Trophoblast cell (in vitro differentiated cells and primary cell): ENCODE measurements around the gene KCNE1.

Source experiments
- DNase-seq, 2 donors: peaks; one replicate each; pipeline ENCODE4 v3.0.0-alpha.2; 2016
- H2AFZ ChIP-seq: 2 replicates; pipeline ENCODE4 v1.6.1; 2013; ENCODE audit warnings: low read length, moderate library complexity, mild to moderate bottlenecking; ENCODE audit not compliant: insufficient read depth, poor library complexity
- H2AK5ac ChIP-seq: 2 replicates; pipeline ENCODE4 v1.6.1; 2013; ENCODE audit warnings: mild to moderate bottlenecking, low read length
- H2BK120ac ChIP-seq: 2 replicates; pipeline ENCODE4 v1.6.1; 2013; ENCODE audit warnings: low read length, mild to moderate bottlenecking, moderate library complexity; ENCODE audit not compliant: insufficient read depth, poor library complexity
- H2BK12ac ChIP-seq: 2 replicates; pipeline ENCODE4 v1.6.1; 2013; ENCODE audit warnings: mild to moderate bottlenecking, low read length, moderate library complexity
- H2BK5ac ChIP-seq: 2 replicates; pipeline ENCODE4 v1.6.1; 2013; ENCODE audit warnings: low read length, low read depth, moderate library complexity, mild to moderate bottlenecking; ENCODE audit not compliant: poor library complexity
- H3K14ac ChIP-seq: 2 replicates; pipeline ENCODE4 v1.6.1; 2013; ENCODE audit warnings: mild to moderate bottlenecking, low read length
- H3K18ac ChIP-seq: 2 replicates; pipeline ENCODE4 v1.6.1; 2013; ENCODE audit warnings: mild to moderate bottlenecking, low read length
- H3K23ac ChIP-seq: 2 replicates; pipeline ENCODE4 v1.6.1; 2013; ENCODE audit warnings: low read length
- H3K27ac ChIP-seq: 2 replicates; pipeline ENCODE4 v1.5.1; 2013; ENCODE audit warnings: low read depth, mild to moderate bottlenecking, inconsistent platforms, low read length, moderate library complexity
- H3K27me3 ChIP-seq: 2 replicates; pipeline ENCODE4 v1.6.1; 2013; ENCODE audit warnings: inconsistent platforms, mild to moderate bottlenecking, low read length, moderate library complexity; ENCODE audit not compliant: insufficient read depth
- H3K36me3 ChIP-seq, 2 experiments: 1 replicate in 1 of 2; 2 replicates in 1 of 2; pipeline ENCODE4 v1.6.1; 2013; ENCODE audit warnings: low read length in 2 of 2, mild to moderate bottlenecking in 2 of 2, moderate library complexity in 1 of 2; ENCODE audit not compliant: insufficient read depth in 2 of 2, control insufficient read depth in 1 of 2
- H3K4ac ChIP-seq: 2 replicates; pipeline ENCODE4 v1.6.1; 2013; ENCODE audit warnings: low read depth, mild to moderate bottlenecking, low read length, moderate library complexity
- H3K4me1 ChIP-seq, 2 experiments: 1 replicate in 1 of 2; 2 replicates in 1 of 2; pipeline ENCODE4 v1.6.1; 2013; ENCODE audit warnings: low read length in 2 of 2, mild to moderate bottlenecking in 2 of 2, moderate library complexity in 1 of 2; ENCODE audit not compliant: insufficient read depth in 2 of 2, control insufficient read depth in 1 of 2
- H3K4me2 ChIP-seq: 2 replicates; pipeline ENCODE4 v1.6.1; 2013; ENCODE audit warnings: inconsistent platforms, mild to moderate bottlenecking, low read length, moderate library complexity
- H3K4me3 ChIP-seq: 2 replicates; pipeline ENCODE4 v1.5.1; 2013; ENCODE audit warnings: mild to moderate bottlenecking, low read depth, low read length, inconsistent platforms
- H3K79me1 ChIP-seq: one replicate; pipeline ENCODE4 v1.6.1; 2013; ENCODE audit warnings: low read length
- H3K79me2 ChIP-seq: 2 replicates; pipeline ENCODE4 v1.6.1; 2013; ENCODE audit warnings: low read length, mild to moderate bottlenecking; ENCODE audit not compliant: control insufficient read depth, insufficient read depth, poor library complexity
- H3K9ac ChIP-seq: 2 replicates; pipeline ENCODE4 v1.6.1; 2013; ENCODE audit warnings: mild to moderate bottlenecking, low read length
- H3K9me3 ChIP-seq: 2 replicates; pipeline ENCODE4 v1.6.1; 2013; ENCODE audit warnings: low read depth, mild to moderate bottlenecking, control low read depth, inconsistent platforms, low read length; ENCODE audit not compliant: insufficient read depth
- H4K12ac ChIP-seq: 2 replicates; pipeline ENCODE4 v1.6.1; 2013; ENCODE audit warnings: low read depth, mild to moderate bottlenecking, low read length, moderate library complexity
- H4K8ac ChIP-seq: 2 replicates; pipeline ENCODE4 v1.6.1; 2013; ENCODE audit warnings: low read depth, mild to moderate bottlenecking, low read length, moderate library complexity
- H4K91ac ChIP-seq: one replicate; pipeline ENCODE4 v1.6.1; 2013; ENCODE audit warnings: low read depth, mild to moderate bottlenecking, low read length, moderate library complexity
- WGBS: extraction: QIAGEN DNeasy Blood & Tissue Kit; methylation state at CpG from one replicate; pipeline ENCODE4 v1.1.7; 2013; ENCODE audit warnings: missing lambda C conversion rate; ENCODE audit not compliant: insufficient read length, insufficient coverage; ENCODE audit errors: extremely low coverage; 5-methylcytosine and 5-hydroxymethylcytosine counted together

The KCNE1 gene

GRCh38 chr21:34509151-34509550, 2.9 kb downstream of the KCNE1 start:
- Histone ChIP-seq H2AFZ (no peak overlapping the region), H3K79me1 (peaks cover 2% of the 10 kb centered on the region), H3K9ac (no peak overlapping the region), H4K12ac (no peak overlapping the region), H3K18ac (no peak overlapping the region), H4K8ac (no peak overlapping the region), H3K9me3 (peaks cover 1% of the 10 kb centered on the region), H4K91ac (peak overlapping the region; percentile 35), H3K23ac (no peak overlapping the region), H3K4me3 (no peak overlapping the region), H2BK120ac (no peak overlapping the region), H2BK5ac (no peak overlapping the region), H3K36me3 (no peaks in the 10 kb centered on the region), H3K27me3 (no peaks in the 10 kb centered on the region), H3K4me2 (no peak overlapping the region), H3K79me2 (no peaks in the 10 kb centered on the region), H3K27ac (no peak overlapping the region), H2AK5ac (peak overlapping the region; percentile 76), H3K4ac (no peak overlapping the region), H3K4me1 (no peaks in the 10 kb centered on the region), H2BK12ac (no peak overlapping the region), H3K14ac (no peak overlapping the region)
- no CpG with 5 or more reads among the region's 4 CpGs for WGBS
- DNase-seq = no peak

DNA sequence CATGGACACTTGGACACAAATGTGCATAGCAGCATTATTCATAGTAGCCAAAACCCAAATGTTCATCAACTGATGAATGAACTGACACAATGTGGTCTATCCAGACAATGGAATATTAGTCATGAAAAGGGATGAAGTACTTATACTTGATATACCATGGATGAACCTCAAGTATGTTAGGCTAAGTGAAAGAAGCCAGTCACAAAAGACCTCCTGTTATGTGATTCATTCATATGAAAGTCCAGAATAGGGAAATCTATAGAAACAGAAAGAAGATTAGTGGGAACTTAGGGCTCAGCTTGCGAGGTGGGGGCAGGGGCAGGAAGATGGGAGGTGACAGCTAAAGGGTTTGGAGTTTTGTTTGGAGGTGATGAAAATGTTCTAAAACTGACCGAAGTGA, 7.4 kb downstream of the KCNE1 start:
- H4K91ac ChIP-seq = no peak overlapping the region
- no peak overlapping the region for H3K4me3 ChIP-seq
- no peak overlapping the region for H3K9ac ChIP-seq
- DNase-seq = no peak
- H3K4me1 ChIP-seq = no peaks in the 10 kb centered on the region
- H2AK5ac ChIP-seq = no peak overlapping the region
- H4K12ac ChIP-seq = no peak overlapping the region
- H2BK120ac ChIP-seq = no peak overlapping the region
- H3K36me3 ChIP-seq = no peaks in the 10 kb centered on the region
- H2AFZ ChIP-seq = no peak overlapping the region
- no peaks in the 10 kb centered on the region for H3K27me3 ChIP-seq
- no CpG with 5 or more reads among the region's 2 CpGs for whole genome bisulfite sequencing
- no peak overlapping the region for H2BK5ac ChIP-seq
- no peak overlapping the region for H3K23ac ChIP-seq
- no peaks in the 10 kb centered on the region for H3K79me1 ChIP-seq
- H3K79me2 ChIP-seq = no peaks in the 10 kb centered on the region
- H4K8ac ChIP-seq = no peak overlapping the region
- no peak overlapping the region for H3K4me2 ChIP-seq
- no peak overlapping the region for H3K14ac ChIP-seq
- H3K9me3 ChIP-seq = peaks cover 1% of the 10 kb centered on the region
- H3K4ac ChIP-seq = no peak overlapping the region
- no peak overlapping the region for H3K18ac ChIP-seq
- no peak overlapping the region for H3K27ac ChIP-seq
- no peak overlapping the region for H2BK12ac ChIP-seq

GRCh38 chr21:34502480-34503106, 9.4 kb downstream of the KCNE1 start:
- H3K36me3 ChIP-seq = no peaks in the 10 kb centered on the region
- no peak overlapping the region for H2BK120ac ChIP-seq
- no peak overlapping the region for H4K12ac ChIP-seq
- H3K4me2 ChIP-seq = no peak overlapping the region
- no peak overlapping the region for H2BK5ac ChIP-seq
- WGBS = no CpG with 5 or more reads among the region's 3 CpGs
- peaks cover 12% of the 10 kb centered on the region in 2 experiments for H3K4me1 ChIP-seq
- H3K4ac ChIP-seq = no peak overlapping the region
- H3K9me3 ChIP-seq = peaks cover 4% of the 10 kb centered on the region
- no peak overlapping the region for H3K9ac ChIP-seq
- no peak overlapping the region for H2AFZ ChIP-seq
- no peak overlapping the region for H3K14ac ChIP-seq
- no peak overlapping the region for H4K8ac ChIP-seq
- no peak overlapping the region for H4K91ac ChIP-seq
- H2AK5ac ChIP-seq = no peak overlapping the region
- no peak overlapping the region for H3K23ac ChIP-seq
- no peak overlapping the region for H3K18ac ChIP-seq
- no peak overlapping the region for H3K27ac ChIP-seq
- no peak overlapping the region for H3K4me3 ChIP-seq
- no peaks in the 10 kb centered on the region for H3K27me3 ChIP-seq
- no peaks in the 10 kb centered on the region for H3K79me2 ChIP-seq
- no peak for DNase-seq
- H3K79me1 ChIP-seq = peaks cover 5% of the 10 kb centered on the region
- H2BK12ac ChIP-seq = no peak overlapping the region

GRCh38 chr21:34501716-34502115, 10.3 kb downstream of the KCNE1 start:
- Histone ChIP-seq H2AFZ (no peak overlapping the region), H4K8ac (no peak overlapping the region), H3K18ac (no peak overlapping the region), H3K23ac (no peak overlapping the region), H3K27me3 (no peaks in the 10 kb centered on the region), H2AK5ac (no peak overlapping the region), H3K4ac (no peak overlapping the region), H3K27ac (no peak overlapping the region), H2BK5ac (no peak overlapping the region), H4K91ac (no peak overlapping the region), H3K79me1 (peaks cover 5% of the 10 kb centered on the region), H2BK12ac (no peak overlapping the region), H3K79me2 (no peaks in the 10 kb centered on the region), H3K9ac (no peak overlapping the region), H4K12ac (no peak overlapping the region), H3K14ac (no peak overlapping the region), H2BK120ac (no peak overlapping the region), H3K36me3 (no peaks in the 10 kb centered on the region), H3K4me2 (no peak overlapping the region), H3K4me3 (no peak overlapping the region), H3K4me1 (peaks cover 12% of the 10 kb centered on the region in 2 experiments), H3K9me3 (peaks cover 4% of the 10 kb centered on the region)
- WGBS = no CpG with 5 or more reads among the region's 1 CpG
- no peak for DNase-seq
